ENCODE results near the gene RIN2. TPM values are rescaled to one million over a fixed set of nuclear protein-coding genes. Genes with fewer than 3 reads are reported as not detected.

Gene RIN2
- total RNA-seq, 6 experiments from 2014 or later = 7.0 to 37.7 (median 13.8) TPM

DNA sequence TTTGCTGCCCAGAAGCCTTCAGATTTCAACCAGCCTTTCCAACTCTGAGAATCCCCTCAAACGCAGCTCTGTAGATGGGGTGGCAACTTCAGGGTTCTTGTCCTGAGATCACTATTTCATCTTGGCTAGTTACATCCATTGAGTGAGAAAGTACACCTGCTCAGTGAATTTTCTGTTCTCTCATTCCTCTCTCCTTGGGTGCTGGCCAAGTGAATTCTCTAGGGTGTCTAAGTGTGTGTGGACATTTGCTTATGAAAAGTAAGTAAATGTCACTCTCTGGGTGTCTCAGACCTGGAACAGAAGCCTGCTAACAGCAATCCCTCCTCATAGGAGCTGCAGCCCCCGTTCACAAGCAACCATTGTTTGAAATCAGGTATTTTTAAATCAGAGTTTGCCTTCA, 3.8 kb downstream of the RIN2 start:
- DNase-seq = no peak
- H3K9me3 ChIP-seq = no peaks in the 10 kb centered on the region
- H3K27me3 ChIP-seq = no peaks in the 10 kb centered on the region
- peaks cover 0 to 20% (median 9%) of the 10 kb centered on the region in 4 donors for H3K4me1 ChIP-seq
- no peak overlapping the region for H3K4me3 ChIP-seq
- no peaks in the 10 kb centered on the region for H3K36me3 ChIP-seq
- intact Hi-C loops (cut with DNase I) = no loop called here
- TF ChIP-seq, protein P1, sequence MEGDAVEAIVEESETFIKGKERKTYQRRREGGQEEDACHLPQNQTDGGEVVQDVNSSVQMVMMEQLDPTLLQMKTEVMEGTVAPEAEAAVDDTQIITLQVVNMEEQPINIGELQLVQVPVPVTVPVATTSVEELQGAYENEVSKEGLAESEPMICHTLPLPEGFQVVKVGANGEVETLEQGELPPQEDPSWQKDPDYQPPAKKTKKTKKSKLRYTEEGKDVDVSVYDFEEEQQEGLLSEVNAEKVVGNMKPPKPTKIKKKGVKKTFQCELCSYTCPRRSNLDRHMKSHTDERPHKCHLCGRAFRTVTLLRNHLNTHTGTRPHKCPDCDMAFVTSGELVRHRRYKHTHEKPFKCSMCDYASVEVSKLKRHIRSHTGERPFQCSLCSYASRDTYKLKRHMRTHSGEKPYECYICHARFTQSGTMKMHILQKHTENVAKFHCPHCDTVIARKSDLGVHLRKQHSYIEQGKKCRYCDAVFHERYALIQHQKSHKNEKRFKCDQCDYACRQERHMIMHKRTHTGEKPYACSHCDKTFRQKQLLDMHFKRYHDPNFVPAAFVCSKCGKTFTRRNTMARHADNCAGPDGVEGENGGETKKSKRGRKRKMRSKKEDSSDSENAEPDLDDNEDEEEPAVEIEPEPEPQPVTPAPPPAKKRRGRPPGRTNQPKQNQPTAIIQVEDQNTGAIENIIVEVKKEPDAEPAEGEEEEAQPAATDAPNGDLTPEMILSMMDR (IDR thresholded peaks at IDR 0.05) = no peak
- no peak for TF ChIP-seq POLR2A (IDR thresholded peaks at IDR 0.05)
- no peak overlapping the region for H3K27ac ChIP-seq
- WGBS (ENCODE audit: insufficient coverage, low coverage, low lambda C conversion rate, missing lambda C conversion rate) = 82% methylated on average over 2 of the region's 2 CpGs
- no peak for ATAC-seq

GRCh38 chr20:19764207-19764606, 6.1 kb downstream of the RIN2 start:
- H3K4me3 ChIP-seq = no peak overlapping the region
- TF ChIP-seq, protein P1 (IDR thresholded peaks at IDR 0.05) = no peak
- TF ChIP-seq POLR2A (IDR thresholded peaks at IDR 0.05) = no peak
- peaks cover 0 to 16% (median 6%) of the 10 kb centered on the region in 4 donors for H3K4me1 ChIP-seq
- no peaks in the 10 kb centered on the region for H3K9me3 ChIP-seq
- intact Hi-C loops (cut with DNase I) = no loop called here
- WGBS (ENCODE audit: insufficient coverage, low coverage, low lambda C conversion rate, missing lambda C conversion rate) = 65% methylated on average over 6 of the region's 8 CpGs
- H3K36me3 ChIP-seq = no peaks in the 10 kb centered on the region
- H3K27ac ChIP-seq = no peak overlapping the region
- DNase-seq (no peak), ATAC-seq (no peak)
- no peaks in the 10 kb centered on the region for H3K27me3 ChIP-seq

DNA sequence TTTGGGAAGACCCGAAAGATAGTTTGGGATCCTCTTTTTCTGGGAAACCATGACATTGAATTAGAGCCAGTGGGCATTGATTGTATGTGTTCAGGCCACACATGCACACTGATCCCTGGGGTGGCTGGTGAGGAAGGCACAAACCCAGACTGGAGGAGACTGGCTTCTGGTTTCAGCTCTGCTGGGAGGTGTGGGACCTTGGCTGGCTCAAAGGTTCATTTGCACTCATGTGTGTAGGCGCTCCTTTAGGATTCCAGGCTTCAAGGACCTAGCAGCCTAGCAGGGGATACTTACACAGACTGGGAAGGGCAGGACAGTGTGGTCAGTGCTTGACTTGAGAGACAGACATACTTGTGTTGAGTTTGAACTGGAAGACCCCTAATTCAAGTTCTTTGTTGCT, 7.2 kb downstream of the RIN2 start:
- ATAC-seq = peak in 1 of 4 donors; percentile 20
- H3K4me3 ChIP-seq = no peak overlapping the region
- TF ChIP-seq, protein P1 (IDR thresholded peaks at IDR 0.05) = no peak
- no peak for TF ChIP-seq POLR2A (IDR thresholded peaks at IDR 0.05)
- peaks cover 0 to 7% (median under 1%) of the 10 kb centered on the region in 4 donors for H3K4me1 ChIP-seq
- 88% methylated on average over 1 of the region's 2 CpGs for WGBS (ENCODE audit: insufficient coverage, low coverage, low lambda C conversion rate, missing lambda C conversion rate)
- no peak overlapping the region for H3K27ac ChIP-seq
- H3K27me3 ChIP-seq = no peaks in the 10 kb centered on the region
- DNase-seq = no peak
- H3K36me3 ChIP-seq = no peaks in the 10 kb centered on the region
- H3K9me3 ChIP-seq = no peaks in the 10 kb centered on the region
- intact Hi-C loops (cut with DNase I) = no loop called here

DNA sequence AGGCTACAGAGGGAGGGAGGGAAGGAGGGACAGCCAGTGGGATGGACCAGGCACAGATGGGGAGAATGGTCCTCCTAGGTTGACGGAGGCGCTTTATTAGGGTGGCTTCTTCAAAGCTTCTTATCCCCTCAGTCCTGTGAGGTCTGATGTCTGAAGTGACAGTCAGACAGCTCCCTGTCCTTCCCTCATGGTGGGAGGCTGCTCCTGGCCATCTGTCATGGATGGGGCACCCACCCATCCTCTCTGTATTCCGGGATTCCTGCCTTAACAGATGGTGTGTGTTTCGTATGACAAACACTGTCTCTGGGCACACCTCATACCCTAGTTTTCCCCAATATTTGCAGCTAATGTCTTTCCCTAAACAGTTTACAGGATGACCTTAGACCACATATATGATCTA, 7.9 kb downstream of the RIN2 start:
- no peak for TF ChIP-seq POLR2A (IDR thresholded peaks at IDR 0.05)
- TF ChIP-seq, protein P1 (IDR thresholded peaks at IDR 0.05) = no peak
- 100% methylated on average over 2 of the region's 4 CpGs for WGBS (ENCODE audit: insufficient coverage, low coverage, low lambda C conversion rate, missing lambda C conversion rate)
- Histone ChIP-seq H3K4me3 (no peak overlapping the region), H3K9me3 (no peaks in the 10 kb centered on the region), H3K27me3 (no peaks in the 10 kb centered on the region), H3K27ac (no peak overlapping the region), H3K4me1 (peaks cover 0 to under 1% (median 0%) of the 10 kb centered on the region in 4 donors), H3K36me3 (no peaks in the 10 kb centered on the region)
- intact Hi-C loops (cut with DNase I) = no loop called here
- ATAC-seq (no peak), DNase-seq (no peak)

GRCh38 chr20:19767070-19767469, 9.0 kb downstream of the RIN2 start:
- DNase-seq (no peak), ATAC-seq (no peak)
- H3K4me1 ChIP-seq = no peaks in the 10 kb centered on the region
- H3K27ac ChIP-seq = no peak overlapping the region
- TF ChIP-seq POLR2A (IDR thresholded peaks at IDR 0.05) = no peak
- TF ChIP-seq, protein P1 (IDR thresholded peaks at IDR 0.05) = no peak
- H3K27me3 ChIP-seq = no peaks in the 10 kb centered on the region
- WGBS (ENCODE audit: insufficient coverage, low coverage, low lambda C conversion rate, missing lambda C conversion rate) = 59% methylated on average over 4 of the region's 4 CpGs
- H3K36me3 ChIP-seq = no peaks in the 10 kb centered on the region
- intact Hi-C loops (cut with DNase I) = no loop called here
- H3K4me3 ChIP-seq = no peak overlapping the region
- no peaks in the 10 kb centered on the region for H3K9me3 ChIP-seq

Data from right lobe of liver (tissue), 6 donors.